Liver (tissue), 9 donors: ENCODE data around the gene LRRTM3. TPM values are rescaled to one million over a fixed set of nuclear protein-coding genes. Genes with fewer than 3 reads are reported as not detected.

Experiments
- DNase-seq: peaks from one replicate; pipeline ENCODE4 v3.0.0-alpha.2; 2017; ENCODE audit warnings: low spot score
- H3K27ac ChIP-seq, 2 donors: one replicate each; pipeline ENCODE4 v1.7.0; 2013; ENCODE audit warnings: inconsistent platforms in 2 of 2, low read length in 2 of 2, control low read depth in 1 of 2, low read depth in 1 of 2, mild to moderate bottlenecking in 1 of 2
- H3K27me3 ChIP-seq, 4 donors: one replicate each; pipeline versions ENCODE4 v1.6.1 to v1.7.0; 2013; ENCODE audit warnings: low read length in 3 of 4, inconsistent platforms in 1 of 4, mild to moderate bottlenecking in 1 of 4, moderate library complexity in 1 of 4; ENCODE audit not compliant: control insufficient read depth in 4 of 4, insufficient read depth in 4 of 4
- H3K36me3 ChIP-seq, 4 donors: one replicate each; pipeline versions ENCODE4 v1.6.1 to v1.7.0; 2013; ENCODE audit warnings: low read length in 3 of 4, mild to moderate bottlenecking in 3 of 4, low read depth in 1 of 4, moderate library complexity in 1 of 4; ENCODE audit not compliant: control insufficient read depth in 4 of 4, insufficient read depth in 3 of 4
- H3K4me1 ChIP-seq, 4 donors: one replicate each; pipeline versions ENCODE4 v1.6.1 to v1.7.0; 2013; ENCODE audit warnings: low read length in 3 of 4, mild to moderate bottlenecking in 3 of 4, moderate library complexity in 1 of 4; ENCODE audit not compliant: control insufficient read depth in 4 of 4, insufficient read depth in 4 of 4
- H3K4me3 ChIP-seq, 3 donors: one replicate each; pipeline versions ENCODE4 v1.6.1 to v1.7.0; 2013; ENCODE audit warnings: low read length in 3 of 3, control low read depth in 1 of 3, low read depth in 1 of 3, mild to moderate bottlenecking in 1 of 3
- H3K9ac ChIP-seq, 2 donors: one replicate each; pipeline ENCODE4 v1.7.0; 2013; ENCODE audit warnings: low read length in 2 of 2, mild to moderate bottlenecking in 2 of 2, moderate library complexity in 2 of 2, control low read depth in 1 of 2, low read depth in 1 of 2
- H3K9me3 ChIP-seq, 4 donors: one replicate each; pipeline versions ENCODE4 v1.6.1 to v1.7.0; 2013; ENCODE audit warnings: low read length in 3 of 4; ENCODE audit not compliant: control insufficient read depth in 4 of 4
- EGR1 ChIP-seq, 2 donors: IDR thresholded peaks; 2 replicates each; pipeline ENCODE4 v1.6.1; 2016 to 2018; ENCODE audit warnings: antibody characterized with exemption in 2 of 2, low read depth in 2 of 2
- FOXA1 ChIP-seq: IDR thresholded peaks from 2 replicates; pipeline ENCODE4 v1.6.1; 2016; ENCODE audit warnings: antibody characterized with exemption
- FOXA2 ChIP-seq: IDR thresholded peaks from 2 replicates; pipeline ENCODE4 v1.6.1; 2016; ENCODE audit warnings: antibody characterized with exemption
- GABPA ChIP-seq, 2 donors: IDR thresholded peaks in 1 of 2; conservative IDR thresholded peaks in 1 of 2; 2 replicates each; pipeline ENCODE4 v1.6.1; 2016; ENCODE audit warnings: antibody characterized with exemption in 2 of 2, mild to moderate bottlenecking in 1 of 2, moderate library complexity in 1 of 2
- HNF4A ChIP-seq, 2 donors: conservative IDR thresholded peaks; 2 replicates each; pipeline ENCODE4 v1.6.1; 2016; ENCODE audit warnings: antibody characterized with exemption in 2 of 2, mild to moderate bottlenecking in 2 of 2
- HNF4G ChIP-seq: IDR thresholded peaks from 2 replicates; pipeline ENCODE4 v1.6.1; 2016; ENCODE audit warnings: antibody characterized with exemption
- JUND ChIP-seq, 2 donors: IDR thresholded peaks; 2 replicates each; pipeline ENCODE4 v1.6.1; 2016; ENCODE audit warnings: antibody characterized with exemption in 2 of 2
- RAD21 ChIP-seq, 2 donors: IDR thresholded peaks; 2 replicates each; pipeline ENCODE4 v1.6.1; 2016; ENCODE audit warnings: antibody characterized with exemption in 2 of 2, mild to moderate bottlenecking in 2 of 2
- RXRA ChIP-seq, 2 donors: IDR thresholded peaks; 2 replicates each; pipeline ENCODE4 v1.6.1; 2017 to 2018; ENCODE audit warnings: antibody characterized with exemption in 2 of 2, mild to moderate bottlenecking in 1 of 2
- SP1 ChIP-seq: IDR thresholded peaks from 2 replicates; pipeline ENCODE4 v1.6.1; 2018; ENCODE audit warnings: antibody characterized with exemption, mild to moderate bottlenecking
- TAF1 ChIP-seq: conservative IDR thresholded peaks from 2 replicates; pipeline ENCODE4 v1.6.1; 2016; ENCODE audit warnings: antibody characterized with exemption, mild to moderate bottlenecking
- YY1 ChIP-seq: IDR thresholded peaks from 2 replicates; pipeline ENCODE4 v1.6.1; 2016; ENCODE audit warnings: antibody characterized with exemption, mild to moderate bottlenecking
- WGBS: extraction: QIAGEN DNeasy Blood & Tissue Kit; methylation state at CpG from one replicate; pipeline ENCODE4 v1.1.7; 2013; 5-methylcytosine and 5-hydroxymethylcytosine counted together
- polyA plus RNA-seq, 2 donors: library from polyadenylated mRNA; stranded (reverse) in 1 of 2; unstranded in 1 of 2; fragments of 200-250 nt in 1 of 2; fragments of >200 nt in 1 of 2; fragmentation: Nextera tagmentation in 1 of 2; extraction: Ambion mirVana in 1 of 2; gene quantifications; one replicate each; pipeline versions ENCODE4 v1.2.1 to v1.2.3, GENCODE V29; 2013 to 2015
- total RNA-seq, 2 donors: library from RNA; depleted of rRNA; stranded (reverse); fragments of >200 nt; gene quantifications; one replicate each; pipeline ENCODE4 v1.2.3, GENCODE V29; 2014
- TF ChIP-seq, protein P1 (sequence below): IDR thresholded peaks from 2 replicates; pipeline ENCODE4 v1.6.1; 2016; ENCODE audit warnings: antibody characterized with exemption, mild to moderate bottlenecking
- TF ChIP-seq, protein P2 (sequence below): IDR thresholded peaks from 2 replicates; pipeline ENCODE4 v1.6.1; 2016; ENCODE audit warnings: antibody characterized with exemption
- TF ChIP-seq, protein P3 (sequence below): IDR thresholded peaks from 2 replicates; pipeline ENCODE4 v1.6.1; 2016; ENCODE audit warnings: antibody characterized with exemption
- TF ChIP-seq, protein P4 (sequence below): fragments of 150-350 bp; IDR thresholded peaks from 2 replicates; pipeline ENCODE4 v1.5.1; 2017; ENCODE audit warnings: improper control_type of control experiment, low read depth, low read length; ENCODE audit not compliant: missing input control
- TF ChIP-seq, protein P5 (sequence below): IDR thresholded peaks from 2 replicates; pipeline ENCODE4 v1.6.1; 2016; ENCODE audit warnings: antibody characterized with exemption
- donor health status: healthy.
- donor health status: healthy.
- donor health status: healthy.
- donor health status: healthy.
- donor health status: healthy.

LRRTM3 gene
- total and polyA plus RNA-seq, 4 donors: 0.67 TPM; not detected in 3

DNA sequence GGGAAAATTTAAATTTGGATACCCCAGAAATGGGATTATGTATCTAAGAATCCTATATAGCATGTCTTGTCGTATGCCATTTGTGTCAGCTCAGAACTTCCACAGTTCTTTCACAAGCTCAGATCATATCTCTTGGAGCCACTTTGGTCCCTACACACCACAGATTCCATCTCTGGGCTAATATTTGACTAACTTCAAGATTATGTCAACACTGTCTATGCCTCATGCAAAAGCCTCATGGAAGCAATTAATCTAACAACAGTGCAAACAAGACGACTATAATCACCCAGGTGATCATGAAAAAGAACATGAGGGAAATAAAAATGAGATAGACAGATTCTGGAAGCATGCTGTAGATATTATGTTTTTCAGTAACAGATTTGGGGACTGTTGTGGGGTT lies 189.1 kb downstream of the LRRTM3 start:
- DNase-seq: no peak
- TF ChIP-seq FOXA1: peak; percentile 57
- TF ChIP-seq HNF4G: no peak
- peak in 1 of 2 donors; percentile 33 for TF ChIP-seq JUND (IDR thresholded peaks at IDR 0.05)
- TF ChIP-seq, protein P1, sequence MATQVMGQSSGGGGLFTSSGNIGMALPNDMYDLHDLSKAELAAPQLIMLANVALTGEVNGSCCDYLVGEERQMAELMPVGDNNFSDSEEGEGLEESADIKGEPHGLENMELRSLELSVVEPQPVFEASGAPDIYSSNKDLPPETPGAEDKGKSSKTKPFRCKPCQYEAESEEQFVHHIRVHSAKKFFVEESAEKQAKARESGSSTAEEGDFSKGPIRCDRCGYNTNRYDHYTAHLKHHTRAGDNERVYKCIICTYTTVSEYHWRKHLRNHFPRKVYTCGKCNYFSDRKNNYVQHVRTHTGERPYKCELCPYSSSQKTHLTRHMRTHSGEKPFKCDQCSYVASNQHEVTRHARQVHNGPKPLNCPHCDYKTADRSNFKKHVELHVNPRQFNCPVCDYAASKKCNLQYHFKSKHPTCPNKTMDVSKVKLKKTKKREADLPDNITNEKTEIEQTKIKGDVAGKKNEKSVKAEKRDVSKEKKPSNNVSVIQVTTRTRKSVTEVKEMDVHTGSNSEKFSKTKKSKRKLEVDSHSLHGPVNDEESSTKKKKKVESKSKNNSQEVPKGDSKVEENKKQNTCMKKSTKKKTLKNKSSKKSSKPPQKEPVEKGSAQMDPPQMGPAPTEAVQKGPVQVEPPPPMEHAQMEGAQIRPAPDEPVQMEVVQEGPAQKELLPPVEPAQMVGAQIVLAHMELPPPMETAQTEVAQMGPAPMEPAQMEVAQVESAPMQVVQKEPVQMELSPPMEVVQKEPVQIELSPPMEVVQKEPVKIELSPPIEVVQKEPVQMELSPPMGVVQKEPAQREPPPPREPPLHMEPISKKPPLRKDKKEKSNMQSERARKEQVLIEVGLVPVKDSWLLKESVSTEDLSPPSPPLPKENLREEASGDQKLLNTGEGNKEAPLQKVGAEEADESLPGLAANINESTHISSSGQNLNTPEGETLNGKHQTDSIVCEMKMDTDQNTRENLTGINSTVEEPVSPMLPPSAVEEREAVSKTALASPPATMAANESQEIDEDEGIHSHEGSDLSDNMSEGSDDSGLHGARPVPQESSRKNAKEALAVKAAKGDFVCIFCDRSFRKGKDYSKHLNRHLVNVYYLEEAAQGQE: no peak
- TF ChIP-seq RXRA (IDR thresholded peaks at IDR 0.05): peak in 1 of 2 donors; percentile 30
- TF ChIP-seq, protein P2, sequence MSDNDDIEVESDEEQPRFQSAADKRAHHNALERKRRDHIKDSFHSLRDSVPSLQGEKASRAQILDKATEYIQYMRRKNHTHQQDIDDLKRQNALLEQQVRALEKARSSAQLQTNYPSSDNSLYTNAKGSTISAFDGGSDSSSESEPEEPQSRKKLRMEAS: peak; percentile 37
- TF ChIP-seq, protein P3, sequence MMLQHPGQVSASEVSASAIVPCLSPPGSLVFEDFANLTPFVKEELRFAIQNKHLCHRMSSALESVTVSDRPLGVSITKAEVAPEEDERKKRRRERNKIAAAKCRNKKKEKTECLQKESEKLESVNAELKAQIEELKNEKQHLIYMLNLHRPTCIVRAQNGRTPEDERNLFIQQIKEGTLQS: no peak
- TF ChIP-seq YY1: peak; percentile 55
- peak; percentile 53 to 55 for TF ChIP-seq RAD21 (IDR thresholded peaks at IDR 0.05)
- TF ChIP-seq FOXA2: peak; percentile 84
- TF ChIP-seq GABPA (IDR thresholded peaks at IDR 0.05 in 1 of 2, conservative IDR thresholded peaks at IDR 0.05 in 1 of 2): no peak
- TF ChIP-seq SP1: peak; percentile 56
- peak; percentile 60 to 63 for TF ChIP-seq HNF4A (conservative IDR thresholded peaks at IDR 0.05)
- TF ChIP-seq, protein P4, sequence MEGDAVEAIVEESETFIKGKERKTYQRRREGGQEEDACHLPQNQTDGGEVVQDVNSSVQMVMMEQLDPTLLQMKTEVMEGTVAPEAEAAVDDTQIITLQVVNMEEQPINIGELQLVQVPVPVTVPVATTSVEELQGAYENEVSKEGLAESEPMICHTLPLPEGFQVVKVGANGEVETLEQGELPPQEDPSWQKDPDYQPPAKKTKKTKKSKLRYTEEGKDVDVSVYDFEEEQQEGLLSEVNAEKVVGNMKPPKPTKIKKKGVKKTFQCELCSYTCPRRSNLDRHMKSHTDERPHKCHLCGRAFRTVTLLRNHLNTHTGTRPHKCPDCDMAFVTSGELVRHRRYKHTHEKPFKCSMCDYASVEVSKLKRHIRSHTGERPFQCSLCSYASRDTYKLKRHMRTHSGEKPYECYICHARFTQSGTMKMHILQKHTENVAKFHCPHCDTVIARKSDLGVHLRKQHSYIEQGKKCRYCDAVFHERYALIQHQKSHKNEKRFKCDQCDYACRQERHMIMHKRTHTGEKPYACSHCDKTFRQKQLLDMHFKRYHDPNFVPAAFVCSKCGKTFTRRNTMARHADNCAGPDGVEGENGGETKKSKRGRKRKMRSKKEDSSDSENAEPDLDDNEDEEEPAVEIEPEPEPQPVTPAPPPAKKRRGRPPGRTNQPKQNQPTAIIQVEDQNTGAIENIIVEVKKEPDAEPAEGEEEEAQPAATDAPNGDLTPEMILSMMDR: no peak
- Histone ChIP-seq H3K4me3 (no peak overlapping the region), H3K27ac (no peak overlapping the region), H3K9me3 (no peaks in the 10 kb centered on the region), H3K9ac (no peak overlapping the region), H3K36me3 (no peaks in the 10 kb centered on the region), H3K4me1 (peaks cover 0 to 11% (median 4%) of the 10 kb centered on the region in 4 donors), H3K27me3 (no peaks in the 10 kb centered on the region)
- 35% methylated on average over 2 of the region's 2 CpGs for WGBS

DNA sequence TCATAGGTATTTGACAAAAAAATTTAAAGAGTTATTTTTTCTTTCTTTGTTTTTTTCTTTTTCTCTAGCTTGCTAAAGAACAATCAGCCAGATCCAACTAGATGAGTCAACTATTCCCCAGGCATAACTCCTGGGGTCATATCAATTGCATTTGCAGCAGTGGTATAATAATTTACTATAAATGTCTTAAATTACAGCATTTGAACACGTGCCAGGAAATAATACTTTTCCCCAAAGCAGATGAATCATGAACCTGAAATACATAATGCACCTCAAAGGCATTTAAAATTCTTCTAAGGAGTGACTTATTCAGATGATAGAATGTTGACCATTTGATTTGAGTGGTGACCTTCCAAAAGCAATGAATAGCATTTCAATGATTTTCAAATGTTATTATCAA lies 190.1 kb downstream of the LRRTM3 start:
- Histone ChIP-seq H3K9ac (no peak overlapping the region), H3K9me3 (no peaks in the 10 kb centered on the region), H3K27ac (no peak overlapping the region), H3K4me1 (peaks cover 0 to 11% (median 4%) of the 10 kb centered on the region in 4 donors), H3K27me3 (no peaks in the 10 kb centered on the region), H3K4me3 (no peak overlapping the region), H3K36me3 (no peaks in the 10 kb centered on the region)
- TF ChIP-seq GABPA (IDR thresholded peaks at IDR 0.05 in 1 of 2, conservative IDR thresholded peaks at IDR 0.05 in 1 of 2): no peak
- no peak for TF ChIP-seq FOXA1
- TF ChIP-seq RAD21 (IDR thresholded peaks at IDR 0.05): no peak
- TF ChIP-seq, protein P5, sequence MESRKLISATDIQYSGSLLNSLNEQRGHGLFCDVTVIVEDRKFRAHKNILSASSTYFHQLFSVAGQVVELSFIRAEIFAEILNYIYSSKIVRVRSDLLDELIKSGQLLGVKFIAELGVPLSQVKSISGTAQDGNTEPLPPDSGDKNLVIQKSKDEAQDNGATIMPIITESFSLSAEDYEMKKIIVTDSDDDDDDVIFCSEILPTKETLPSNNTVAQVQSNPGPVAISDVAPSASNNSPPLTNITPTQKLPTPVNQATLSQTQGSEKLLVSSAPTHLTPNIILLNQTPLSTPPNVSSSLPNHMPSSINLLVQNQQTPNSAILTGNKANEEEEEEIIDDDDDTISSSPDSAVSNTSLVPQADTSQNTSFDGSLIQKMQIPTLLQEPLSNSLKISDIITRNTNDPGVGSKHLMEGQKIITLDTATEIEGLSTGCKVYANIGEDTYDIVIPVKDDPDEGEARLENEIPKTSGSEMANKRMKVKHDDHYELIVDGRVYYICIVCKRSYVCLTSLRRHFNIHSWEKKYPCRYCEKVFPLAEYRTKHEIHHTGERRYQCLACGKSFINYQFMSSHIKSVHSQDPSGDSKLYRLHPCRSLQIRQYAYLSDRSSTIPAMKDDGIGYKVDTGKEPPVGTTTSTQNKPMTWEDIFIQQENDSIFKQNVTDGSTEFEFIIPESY: no peak
- TF ChIP-seq YY1: no peak
- TF ChIP-seq, protein P2: no peak
- no peak for TF ChIP-seq TAF1
- no peak for TF ChIP-seq EGR1 (IDR thresholded peaks at IDR 0.05; ENCODE audit: low read depth in 2 of 2)
- TF ChIP-seq RXRA (IDR thresholded peaks at IDR 0.05): no peak
- TF ChIP-seq, protein P3: no peak
- TF ChIP-seq JUND (IDR thresholded peaks at IDR 0.05): no peak
- no peak for DNase-seq
- 72% methylated on average over 1 of the region's 1 CpG for WGBS
